Measurements from ENCODE around the gene SIK1. TPM values are rescaled to one million over a fixed set of nuclear protein-coding genes. Genes with fewer than 3 reads are reported as not detected.
"Not testable (repeated sequence)": the region's sequence is repeated elsewhere in the genome, so short reads cannot be mapped to it uniquely, and the experiment has no call there.

The SIK1 gene
- total and polyA plus RNA-seq, 2 donors (not counting 3 experiments of a cell fraction or from before 2014, with no cell fraction given): 0.59 to 3.3 TPM

- H3K27me3 ChIP-seq (ENCODE audit: control insufficient read depth in 2 of 2, insufficient read depth in 2 of 2, low read length in 2 of 2); H3K4me1 ChIP-seq (ENCODE audit: control insufficient read depth, extremely low read depth, insufficient read depth, low read length); H3K9ac ChIP-seq (replicated peaks; ENCODE audit: extremely low read depth, insufficient read depth, low read length); H3K36me3 ChIP-seq (ENCODE audit: control insufficient read depth in 2 of 2, extremely low read depth in 1 of 2, insufficient read depth in 2 of 2, low read length in 2 of 2); H2AFZ ChIP-seq (ENCODE audit: low read depth, low read length); BruUV-seq (replicated peaks); intact Hi-C loops (cut with micrococcal nuclease); POLR2A ChIA-PET; H3K4me2 ChIP-seq (ENCODE audit: insufficient read depth, low read length); H3K79me2 ChIP-seq (ENCODE audit: control insufficient read depth, insufficient read depth, low read length); H3K9me3 ChIP-seq (replicated peaks; ENCODE audit: control insufficient read depth, insufficient read depth, low read length); FAIRE-seq; H3K4me3 ChIP-seq (replicated peaks in 1 of 3; ENCODE audit: insufficient read depth in 1 of 3, low read depth in 1 of 3, low read length in 3 of 3); DNase-seq (ENCODE audit: low read depth, low spot score); H3K9me1 ChIP-seq (replicated peaks; ENCODE audit: control insufficient read depth, extremely low read depth, insufficient read depth, low read length); H4K20me1 ChIP-seq (replicated peaks; ENCODE audit: control insufficient read depth, extremely low read depth, insufficient read depth, low read length); H3K27ac ChIP-seq (ENCODE audit: insufficient read depth, low read depth, low read length); CTCF ChIA-PET; dilution Hi-C loops (cut with MboI; ENCODE audit: extremely low pct_ligation_motif_present, low sequenced_read_pairs): not testable (repeated sequence)
Observed at GRCh38 chr21:43433340-43434136, 6.6 kb upstream of the SIK1 start.

GRCh38 chr21:43430830-43431416, 4.0 kb upstream of the SIK1 start:
- H3K9me1 ChIP-seq (replicated peaks; ENCODE audit: control insufficient read depth, extremely low read depth, insufficient read depth, low read length); FAIRE-seq; H2AFZ ChIP-seq (ENCODE audit: low read depth, low read length); BruUV-seq (replicated peaks); H3K9ac ChIP-seq (replicated peaks; ENCODE audit: extremely low read depth, insufficient read depth, low read length); DNase-seq (ENCODE audit: low read depth, low spot score); intact Hi-C loops (cut with micrococcal nuclease); H3K79me2 ChIP-seq (ENCODE audit: control insufficient read depth, insufficient read depth, low read length); H3K36me3 ChIP-seq (ENCODE audit: control insufficient read depth in 2 of 2, extremely low read depth in 1 of 2, insufficient read depth in 2 of 2, low read length in 2 of 2); H4K20me1 ChIP-seq (replicated peaks; ENCODE audit: control insufficient read depth, extremely low read depth, insufficient read depth, low read length); CTCF ChIA-PET; H3K4me3 ChIP-seq (replicated peaks in 1 of 3; ENCODE audit: insufficient read depth in 1 of 3, low read depth in 1 of 3, low read length in 3 of 3); H3K4me2 ChIP-seq (ENCODE audit: insufficient read depth, low read length); H3K4me1 ChIP-seq (ENCODE audit: control insufficient read depth, extremely low read depth, insufficient read depth, low read length); H3K27ac ChIP-seq (ENCODE audit: insufficient read depth, low read depth, low read length); dilution Hi-C loops (cut with MboI; ENCODE audit: extremely low pct_ligation_motif_present, low sequenced_read_pairs); POLR2A ChIA-PET; H3K9me3 ChIP-seq (replicated peaks; ENCODE audit: control insufficient read depth, insufficient read depth, low read length); H3K27me3 ChIP-seq (ENCODE audit: control insufficient read depth in 2 of 2, insufficient read depth in 2 of 2, low read length in 2 of 2): not testable (repeated sequence)

- intact Hi-C loops (cut with micrococcal nuclease); H3K36me3 ChIP-seq (ENCODE audit: control insufficient read depth in 2 of 2, extremely low read depth in 1 of 2, insufficient read depth in 2 of 2, low read length in 2 of 2); POLR2A ChIA-PET; H4K20me1 ChIP-seq (replicated peaks; ENCODE audit: control insufficient read depth, extremely low read depth, insufficient read depth, low read length); FAIRE-seq; H3K9me3 ChIP-seq (replicated peaks; ENCODE audit: control insufficient read depth, insufficient read depth, low read length); dilution Hi-C loops (cut with MboI; ENCODE audit: extremely low pct_ligation_motif_present, low sequenced_read_pairs); H3K27ac ChIP-seq (ENCODE audit: insufficient read depth, low read depth, low read length); H2AFZ ChIP-seq (ENCODE audit: low read depth, low read length); H3K4me1 ChIP-seq (ENCODE audit: control insufficient read depth, extremely low read depth, insufficient read depth, low read length); CTCF ChIA-PET; DNase-seq (ENCODE audit: low read depth, low spot score); H3K4me3 ChIP-seq (replicated peaks in 1 of 3; ENCODE audit: insufficient read depth in 1 of 3, low read depth in 1 of 3, low read length in 3 of 3); H3K9ac ChIP-seq (replicated peaks; ENCODE audit: extremely low read depth, insufficient read depth, low read length); H3K4me2 ChIP-seq (ENCODE audit: insufficient read depth, low read length); H3K79me2 ChIP-seq (ENCODE audit: control insufficient read depth, insufficient read depth, low read length); BruUV-seq (replicated peaks); H3K27me3 ChIP-seq (ENCODE audit: control insufficient read depth in 2 of 2, insufficient read depth in 2 of 2, low read length in 2 of 2); H3K9me1 ChIP-seq (replicated peaks; ENCODE audit: control insufficient read depth, extremely low read depth, insufficient read depth, low read length): not testable (repeated sequence)
Observed at GRCh38 chr21:43428964-43429363, 2.0 kb upstream of the SIK1 start.

GRCh38 chr21:43427242-43427559, 270 bp upstream of the SIK1 start:
- POLR2A ChIA-PET; H3K4me1 ChIP-seq (ENCODE audit: control insufficient read depth, extremely low read depth, insufficient read depth, low read length); H3K27me3 ChIP-seq (ENCODE audit: control insufficient read depth in 2 of 2, insufficient read depth in 2 of 2, low read length in 2 of 2); dilution Hi-C loops (cut with MboI; ENCODE audit: extremely low pct_ligation_motif_present, low sequenced_read_pairs); DNase-seq (ENCODE audit: low read depth, low spot score); H3K4me3 ChIP-seq (replicated peaks in 1 of 3; ENCODE audit: insufficient read depth in 1 of 3, low read depth in 1 of 3, low read length in 3 of 3); H2AFZ ChIP-seq (ENCODE audit: low read depth, low read length); BruUV-seq (replicated peaks); CTCF ChIA-PET; H3K27ac ChIP-seq (ENCODE audit: insufficient read depth, low read depth, low read length); H3K4me2 ChIP-seq (ENCODE audit: insufficient read depth, low read length); H3K79me2 ChIP-seq (ENCODE audit: control insufficient read depth, insufficient read depth, low read length); H3K9ac ChIP-seq (replicated peaks; ENCODE audit: extremely low read depth, insufficient read depth, low read length); intact Hi-C loops (cut with micrococcal nuclease); H3K9me1 ChIP-seq (replicated peaks; ENCODE audit: control insufficient read depth, extremely low read depth, insufficient read depth, low read length); H3K9me3 ChIP-seq (replicated peaks; ENCODE audit: control insufficient read depth, insufficient read depth, low read length); H3K36me3 ChIP-seq (ENCODE audit: control insufficient read depth in 2 of 2, extremely low read depth in 1 of 2, insufficient read depth in 2 of 2, low read length in 2 of 2); H4K20me1 ChIP-seq (replicated peaks; ENCODE audit: control insufficient read depth, extremely low read depth, insufficient read depth, low read length): not testable (repeated sequence)
- peak; percentile 70 for FAIRE-seq

Measured in endothelial cell of umbilical vein (primary cell).